HepG2 (cell line): ENCODE results near the gene DEPDC5. TPM values are rescaled to one million over a fixed set of nuclear protein-coding genes. Genes with fewer than 3 reads are reported as not detected.

Experiments
- ATAD3A ChIP-seq: sonication (generic); formaldehyde crosslinking; IDR thresholded peaks from 2 replicates; pipeline ENCODE4 v1.4.0; 2020; ENCODE audit warnings: missing genetic modification reagents
- KLF6 ChIP-seq: IDR thresholded peaks from 2 replicates; pipeline ENCODE4 v1.8.0; 2016; ENCODE audit warnings: missing biosample characterization, missing genetic modification reagents
- NFRKB ChIP-seq: fragments of 450-650 bp; IDR thresholded peaks from 2 replicates; pipeline ENCODE4 v1.6.1; 2017
- NR2F6 ChIP-seq, 2 experiments: IDR thresholded peaks; 2 replicates each; pipeline ENCODE4 v1.6.1; 2016; ENCODE audit warnings: antibody characterized with exemption in 1 of 2, mild to moderate bottlenecking in 1 of 2
- SETDB1 ChIP-seq: sonication (generic); formaldehyde crosslinking; IDR thresholded peaks from 2 replicates; pipeline ENCODE4 v1.5.1; 2020; ENCODE audit warnings: missing genetic modification reagents, mild to moderate bottlenecking, borderline replicate concordance
- SYNCRIP ChIP-seq: fragments of 200-400 bp; formaldehyde crosslinking; IDR thresholded peaks from 2 replicates; pipeline ENCODE4 v1.6.1; 2018; ENCODE audit warnings: mild to moderate bottlenecking, low read depth, low read length; ENCODE audit not compliant: insufficient read depth
- ZMYM3 ChIP-seq: sonication (generic); formaldehyde crosslinking; IDR thresholded peaks from 2 replicates; pipeline ENCODE4 v1.5.1; 2020; ENCODE audit warnings: mild to moderate bottlenecking, missing genetic modification reagents
- ZNF280D ChIP-seq: sonication (generic); formaldehyde crosslinking; IDR thresholded peaks from 2 replicates; pipeline ENCODE4 v1.5.1; 2020; ENCODE audit warnings: mild to moderate bottlenecking, missing genetic modification reagents
- ZNF414 ChIP-seq: sonication (generic); formaldehyde crosslinking; IDR thresholded peaks from 2 replicates; pipeline ENCODE4 v1.5.0; 2020; ENCODE audit warnings: missing genetic modification reagents
- ZNF598 ChIP-seq: sonication (generic); formaldehyde crosslinking; IDR thresholded peaks from 2 replicates; pipeline ENCODE4 v1.5.1; 2020; ENCODE audit warnings: mild to moderate bottlenecking, missing genetic modification reagents, borderline replicate concordance
- ZNF619 ChIP-seq: sonication (generic); formaldehyde crosslinking; IDR thresholded peaks from 2 replicates; pipeline ENCODE4 v1.4.0; 2020; ENCODE audit warnings: mild to moderate bottlenecking, missing genetic modification reagents
- ZNF720 ChIP-seq: sonication (generic); formaldehyde crosslinking; IDR thresholded peaks from 2 replicates; pipeline ENCODE4 v1.4.0; 2020; ENCODE audit warnings: missing genetic modification reagents
- polyA plus RNA-seq, 8 experiments: library from polyadenylated mRNA; depleted of rRNA in 3 of 8; stranded (reverse) in 7 of 8; unstranded in 1 of 8; fragments of >200 nt; fragmentation: Illumina TruSeq in 4 of 8; extraction: Trizol in 4 of 8; gene quantifications; 2 replicates each; pipeline versions ENCODE4 v1.2.1 to v1.2.3, GENCODE V29; 2011 to 2016; ENCODE audit warnings: low read depth in 4 of 8, missing spikeins in 1 of 8, mixed read lengths in 1 of 8; ENCODE audit not compliant: insufficient read depth in 1 of 8
- total RNA-seq, 5 experiments: library from RNA; depleted of rRNA; stranded (reverse); fragments of >200 nt; fragmentation: Illumina TruSeq; extraction: Trizol; gene quantifications; 2 replicates each; pipeline ENCODE4 v1.2.3, GENCODE V29; 2016; ENCODE audit warnings: low read depth in 1 of 5
- TF ChIP-seq, protein P1 (sequence below): sonication (generic); formaldehyde crosslinking; IDR thresholded peaks from 2 replicates; pipeline ENCODE4 v1.4.0; 2020; ENCODE audit warnings: missing genetic modification reagents, mild to moderate bottlenecking, borderline replicate concordance
- TF ChIP-seq, protein P2 (sequence below): sonication (generic); formaldehyde crosslinking; IDR thresholded peaks from 2 replicates; pipeline ENCODE4 v1.9.0; 2022; ENCODE audit warnings: missing genetic modification reagents, mild to moderate bottlenecking, borderline replicate concordance
- TF ChIP-seq, protein P3 (sequence below): sonication (generic); formaldehyde crosslinking; conservative IDR thresholded peaks from 2 replicates; pipeline ENCODE4 v1.4.0; 2020; ENCODE audit warnings: mild to moderate bottlenecking, missing genetic modification reagents, moderate library complexity

The DEPDC5 gene
- total and polyA plus RNA-seq, 2 of the 13 experiments (the other 11 are each of a cell fraction or from before 2014, with no cell fraction given) = 9.8 to 12.4 TPM

- TF ChIP-seq ZNF280D (CRISPR knock-in tag) = 0 out of 2 replicates have a peak, but pooled peaks have one; percentile 4
- no peak for TF ChIP-seq NFRKB
- no peak for TF ChIP-seq SETDB1
- no peak for TF ChIP-seq ATAD3A (CRISPR knock-in tag)
- TF ChIP-seq, protein P1, sequence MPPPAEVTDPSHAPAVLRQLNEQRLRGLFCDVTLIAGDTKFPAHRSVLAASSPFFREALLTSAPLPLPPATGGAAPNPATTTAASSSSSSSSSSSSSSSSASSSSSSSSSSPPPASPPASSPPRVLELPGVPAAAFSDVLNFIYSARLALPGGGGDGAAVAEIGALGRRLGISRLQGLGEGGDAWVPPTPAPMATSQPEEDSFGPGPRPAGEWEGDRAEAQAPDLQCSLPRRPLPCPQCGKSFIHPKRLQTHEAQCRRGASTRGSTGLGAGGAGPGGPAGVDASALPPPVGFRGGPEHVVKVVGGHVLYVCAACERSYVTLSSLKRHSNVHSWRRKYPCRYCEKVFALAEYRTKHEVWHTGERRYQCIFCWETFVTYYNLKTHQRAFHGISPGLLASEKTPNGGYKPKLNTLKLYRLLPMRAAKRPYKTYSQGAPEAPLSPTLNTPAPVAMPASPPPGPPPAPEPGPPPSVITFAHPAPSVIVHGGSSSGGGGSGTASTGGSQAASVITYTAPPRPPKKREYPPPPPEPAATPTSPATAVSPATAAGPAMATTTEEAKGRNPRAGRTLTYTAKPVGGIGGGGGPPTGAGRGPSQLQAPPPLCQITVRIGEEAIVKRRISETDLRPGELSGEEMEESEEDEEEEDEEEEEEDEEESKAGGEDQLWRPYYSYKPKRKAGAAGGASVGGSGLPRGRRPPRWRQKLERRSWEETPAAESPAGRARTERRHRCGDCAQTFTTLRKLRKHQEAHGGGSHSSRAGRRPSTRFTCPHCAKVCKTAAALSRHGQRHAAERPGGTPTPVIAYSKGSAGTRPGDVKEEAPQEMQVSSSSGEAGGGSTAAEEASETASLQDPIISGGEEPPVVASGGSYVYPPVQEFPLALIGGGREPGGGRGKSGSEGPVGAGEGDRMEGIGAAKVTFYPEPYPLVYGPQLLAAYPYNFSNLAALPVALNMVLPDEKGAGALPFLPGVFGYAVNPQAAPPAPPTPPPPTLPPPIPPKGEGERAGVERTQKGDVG (CRISPR knock-in tag) = 0 out of 2 replicates have a peak, but pooled peaks have one; percentile 33
- no peak for TF ChIP-seq SYNCRIP
- TF ChIP-seq ZNF414 (CRISPR knock-in tag) = 0 out of 2 replicates have a peak, but pooled peaks have one; percentile 52
- 0 out of 2 replicates have a peak, but pooled peaks have one; percentile 13 for TF ChIP-seq KLF6
- TF ChIP-seq, protein P2, sequence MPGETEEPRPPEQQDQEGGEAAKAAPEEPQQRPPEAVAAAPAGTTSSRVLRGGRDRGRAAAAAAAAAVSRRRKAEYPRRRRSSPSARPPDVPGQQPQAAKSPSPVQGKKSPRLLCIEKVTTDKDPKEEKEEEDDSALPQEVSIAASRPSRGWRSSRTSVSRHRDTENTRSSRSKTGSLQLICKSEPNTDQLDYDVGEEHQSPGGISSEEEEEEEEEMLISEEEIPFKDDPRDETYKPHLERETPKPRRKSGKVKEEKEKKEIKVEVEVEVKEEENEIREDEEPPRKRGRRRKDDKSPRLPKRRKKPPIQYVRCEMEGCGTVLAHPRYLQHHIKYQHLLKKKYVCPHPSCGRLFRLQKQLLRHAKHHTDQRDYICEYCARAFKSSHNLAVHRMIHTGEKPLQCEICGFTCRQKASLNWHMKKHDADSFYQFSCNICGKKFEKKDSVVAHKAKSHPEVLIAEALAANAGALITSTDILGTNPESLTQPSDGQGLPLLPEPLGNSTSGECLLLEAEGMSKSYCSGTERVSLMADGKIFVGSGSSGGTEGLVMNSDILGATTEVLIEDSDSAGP (CRISPR knock-in tag) = peak; percentile 42; the same call in 1 of the 2 replicates
- TF ChIP-seq ZNF619 (CRISPR knock-in tag) = peak; percentile 42; the same call in 1 of the 2 replicates
- TF ChIP-seq ZNF720 (CRISPR knock-in tag) = no peak
- 0 out of 2 replicates have a peak, but pooled peaks have one; percentile 30 for TF ChIP-seq ZMYM3
- no peak for TF ChIP-seq NR2F6 (IDR thresholded peaks at IDR 0.05)
- TF ChIP-seq NR2F6 (CRISPR knock-in tag; IDR thresholded peaks at IDR 0.05) = no peak
- 0 out of 2 replicates have a peak, but pooled peaks have one; percentile 42 for TF ChIP-seq ZNF598
- TF ChIP-seq, protein P3, sequence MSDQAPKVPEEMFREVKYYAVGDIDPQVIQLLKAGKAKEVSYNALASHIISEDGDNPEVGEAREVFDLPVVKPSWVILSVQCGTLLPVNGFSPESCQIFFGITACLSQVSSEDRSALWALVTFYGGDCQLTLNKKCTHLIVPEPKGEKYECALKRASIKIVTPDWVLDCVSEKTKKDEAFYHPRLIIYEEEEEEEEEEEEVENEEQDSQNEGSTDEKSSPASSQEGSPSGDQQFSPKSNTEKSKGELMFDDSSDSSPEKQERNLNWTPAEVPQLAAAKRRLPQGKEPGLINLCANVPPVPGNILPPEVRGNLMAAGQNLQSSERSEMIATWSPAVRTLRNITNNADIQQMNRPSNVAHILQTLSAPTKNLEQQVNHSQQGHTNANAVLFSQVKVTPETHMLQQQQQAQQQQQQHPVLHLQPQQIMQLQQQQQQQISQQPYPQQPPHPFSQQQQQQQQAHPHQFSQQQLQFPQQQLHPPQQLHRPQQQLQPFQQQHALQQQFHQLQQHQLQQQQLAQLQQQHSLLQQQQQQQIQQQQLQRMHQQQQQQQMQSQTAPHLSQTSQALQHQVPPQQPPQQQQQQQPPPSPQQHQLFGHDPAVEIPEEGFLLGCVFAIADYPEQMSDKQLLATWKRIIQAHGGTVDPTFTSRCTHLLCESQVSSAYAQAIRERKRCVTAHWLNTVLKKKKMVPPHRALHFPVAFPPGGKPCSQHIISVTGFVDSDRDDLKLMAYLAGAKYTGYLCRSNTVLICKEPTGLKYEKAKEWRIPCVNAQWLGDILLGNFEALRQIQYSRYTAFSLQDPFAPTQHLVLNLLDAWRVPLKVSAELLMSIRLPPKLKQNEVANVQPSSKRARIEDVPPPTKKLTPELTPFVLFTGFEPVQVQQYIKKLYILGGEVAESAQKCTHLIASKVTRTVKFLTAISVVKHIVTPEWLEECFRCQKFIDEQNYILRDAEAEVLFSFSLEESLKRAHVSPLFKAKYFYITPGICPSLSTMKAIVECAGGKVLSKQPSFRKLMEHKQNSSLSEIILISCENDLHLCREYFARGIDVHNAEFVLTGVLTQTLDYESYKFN (CRISPR knock-in tag) = no peak
Observed at GRCh38 chr22:31943206-31943977, 189.6 kb downstream of the DEPDC5 start (continued).
